GM12878 (cell line): Measurements from ENCODE around the gene MRPS23. TPM values are rescaled to one million over a fixed set of nuclear protein-coding genes. Genes with fewer than 3 reads are reported as not detected.

Experiments used
- BACH1 ChIP-seq: fragments of 450-650 bp; IDR thresholded peaks from 2 replicates; pipeline ENCODE4 v1.6.1; 2017; ENCODE audit warnings: mild to moderate bottlenecking, borderline replicate concordance
- BRCA1 ChIP-seq: IDR thresholded peaks from 2 replicates; pipeline ENCODE4 v1.6.1; 2011; ENCODE audit warnings: low read depth, low read length, improper control_type of control experiment
- CBX3 ChIP-seq: fragments of 200-600 bp; sonication (generic); IDR thresholded peaks from 2 replicates; pipeline ENCODE4 v1.6.1; 2016; ENCODE audit warnings: low read depth, borderline replicate concordance
- HDAC2 ChIP-seq: fragments of 200-600 bp; sonication (generic); IDR thresholded peaks from 2 replicates; pipeline ENCODE4 v1.6.1; 2017
- JUNB ChIP-seq: IDR thresholded peaks from 2 replicates; pipeline ENCODE4 v1.6.1; 2016; ENCODE audit warnings: antibody characterized with exemption, mild to moderate bottlenecking
- KDM1A ChIP-seq: fragments of 200-600 bp; sonication (generic); IDR thresholded peaks from 2 replicates; pipeline ENCODE4 v1.6.1; 2016; ENCODE audit warnings: borderline replicate concordance
- MTA2 ChIP-seq: fragments of 450-650 bp; IDR thresholded peaks from 2 replicates; pipeline ENCODE4 v1.6.1; 2016; ENCODE audit warnings: low read depth, mild to moderate bottlenecking, moderate library complexity
- POLR2AphosphoS5 ChIP-seq: IDR thresholded peaks from 2 replicates; pipeline ENCODE4 v1.6.1; 2011; ENCODE audit warnings: mild to moderate bottlenecking, low read length, inconsistent platforms
- RBBP5 ChIP-seq: fragments of 200-600 bp; sonication (generic); conservative IDR thresholded peaks from 2 replicates; pipeline ENCODE4 v1.6.1; 2016
- SMAD1 ChIP-seq: fragments of 450-650 bp; IDR thresholded peaks from 2 replicates; pipeline ENCODE4 v1.6.1; 2018; ENCODE audit warnings: mild to moderate bottlenecking, low read depth; ENCODE audit not compliant: partially characterized antibody
- SUPT20H ChIP-seq: IDR thresholded peaks from 2 replicates; pipeline ENCODE4 v1.6.1; 2011; ENCODE audit warnings: low read depth, mild to moderate bottlenecking, low read length, moderate library complexity, borderline replicate concordance; ENCODE audit not compliant: control insufficient read depth
- TCF12 ChIP-seq: IDR thresholded peaks from 2 replicates; pipeline ENCODE4 v1.6.1; 2011; ENCODE audit warnings: low read depth, mild to moderate bottlenecking, low read length
- ZBTB11 ChIP-seq: fragments of 450-650 bp; formaldehyde crosslinking; IDR thresholded peaks from 2 replicates; pipeline ENCODE4 v1.5.0; 2022; ENCODE audit warnings: mild to moderate bottlenecking, missing genetic modification characterization
- ZNF24 ChIP-seq: fragments of 450-650 bp; IDR thresholded peaks from 2 replicates; pipeline ENCODE4 v1.6.1; 2017; ENCODE audit warnings: antibody characterized with exemption, mild to moderate bottlenecking
- polyA plus RNA-seq, 11 experiments: library from polyadenylated mRNA; depleted of rRNA in 4 of 11; unstranded in 6 of 11; stranded (reverse) in 5 of 11; fragments of >200 nt; fragmentation: Nextera tagmentation in 4 of 11; fragmentation: Illumina TruSeq in 1 of 11; extraction: Ambion mirVana in 4 of 11; extraction: Trizol in 1 of 11; gene quantifications; 1 replicate in 1 of 11; 2 replicates in 10 of 11; pipeline versions ENCODE4 v1.2.1 to v1.2.3, GENCODE V29; 2011 to 2016; ENCODE audit warnings: inconsistent platforms in 2 of 11, missing spikeins in 2 of 11, low read depth in 1 of 11
- total RNA-seq, 4 experiments: library from RNA; depleted of rRNA in 3 of 4; stranded (reverse); fragments of >200 nt in 3 of 4; fragmentation: Illumina TruSeq in 1 of 4; extraction: Trizol in 1 of 4; gene quantifications; 2 replicates each; pipeline versions ENCODE4 v1.2.1 to v1.2.3, GENCODE V29; 2013 to 2021
- TF ChIP-seq, protein P1 (sequence below): IDR thresholded peaks from 2 replicates; pipeline ENCODE4 v1.6.1; 2012; ENCODE audit warnings: improper control_type of control experiment, low read depth, low read length; ENCODE audit not compliant: insufficient replicate concordance
- TF ChIP-seq, protein P2 (sequence below): fragments of 450-650 bp; IDR thresholded peaks from 2 replicates; pipeline ENCODE4 v1.6.1; 2017; ENCODE audit warnings: mild to moderate bottlenecking, moderate library complexity

The MRPS23 gene
- total and polyA plus RNA-seq, 10 of the 15 experiments (the other 5 are each of a cell fraction or from before 2014, with no cell fraction given) = 65.3 to 237 (median 87.9) TPM

DNA sequence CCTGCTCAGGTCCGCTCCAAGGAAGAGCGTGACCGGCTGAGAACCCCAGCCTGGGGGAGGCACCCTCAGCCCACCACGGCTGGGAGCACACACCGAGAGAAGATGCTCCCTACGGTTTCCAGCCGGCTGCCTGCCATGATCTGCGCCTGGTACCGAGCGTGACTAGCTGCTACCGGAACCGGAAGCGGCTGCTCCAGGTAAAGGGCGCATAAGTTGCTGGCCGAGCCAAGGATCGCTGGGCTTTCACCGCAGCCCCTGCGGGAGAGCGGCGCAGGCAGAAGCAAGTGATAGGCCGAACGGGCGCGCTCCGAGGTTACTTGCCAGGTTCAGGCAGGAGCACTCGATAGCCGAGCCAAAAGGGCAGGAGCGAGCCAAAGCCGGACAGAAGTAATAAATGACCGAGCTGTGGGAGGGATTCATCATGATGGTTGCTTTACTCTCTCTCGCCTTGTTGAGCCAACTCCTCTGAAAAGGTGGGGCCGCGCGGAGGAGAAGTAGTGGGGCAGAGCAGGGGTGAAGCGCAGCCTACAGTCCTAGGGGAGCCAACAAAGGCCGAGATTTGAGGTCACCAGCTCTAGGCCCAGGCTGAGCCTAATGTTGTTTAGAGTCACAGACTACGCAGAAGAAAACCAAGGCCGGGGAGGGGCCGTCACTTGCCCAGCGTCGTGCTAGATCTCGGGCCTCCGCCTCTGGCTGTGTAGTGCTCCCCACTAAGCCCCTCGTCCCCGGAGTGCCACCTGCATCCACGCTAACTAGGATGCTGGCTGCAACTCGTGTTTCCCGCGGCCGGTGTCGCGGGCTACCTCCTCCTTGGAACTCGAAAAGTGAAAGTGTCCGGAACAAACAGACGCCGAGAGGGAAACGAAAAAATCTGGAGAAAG is at the start of gene MRPS23 (continued):
- TF ChIP-seq, protein P1, sequence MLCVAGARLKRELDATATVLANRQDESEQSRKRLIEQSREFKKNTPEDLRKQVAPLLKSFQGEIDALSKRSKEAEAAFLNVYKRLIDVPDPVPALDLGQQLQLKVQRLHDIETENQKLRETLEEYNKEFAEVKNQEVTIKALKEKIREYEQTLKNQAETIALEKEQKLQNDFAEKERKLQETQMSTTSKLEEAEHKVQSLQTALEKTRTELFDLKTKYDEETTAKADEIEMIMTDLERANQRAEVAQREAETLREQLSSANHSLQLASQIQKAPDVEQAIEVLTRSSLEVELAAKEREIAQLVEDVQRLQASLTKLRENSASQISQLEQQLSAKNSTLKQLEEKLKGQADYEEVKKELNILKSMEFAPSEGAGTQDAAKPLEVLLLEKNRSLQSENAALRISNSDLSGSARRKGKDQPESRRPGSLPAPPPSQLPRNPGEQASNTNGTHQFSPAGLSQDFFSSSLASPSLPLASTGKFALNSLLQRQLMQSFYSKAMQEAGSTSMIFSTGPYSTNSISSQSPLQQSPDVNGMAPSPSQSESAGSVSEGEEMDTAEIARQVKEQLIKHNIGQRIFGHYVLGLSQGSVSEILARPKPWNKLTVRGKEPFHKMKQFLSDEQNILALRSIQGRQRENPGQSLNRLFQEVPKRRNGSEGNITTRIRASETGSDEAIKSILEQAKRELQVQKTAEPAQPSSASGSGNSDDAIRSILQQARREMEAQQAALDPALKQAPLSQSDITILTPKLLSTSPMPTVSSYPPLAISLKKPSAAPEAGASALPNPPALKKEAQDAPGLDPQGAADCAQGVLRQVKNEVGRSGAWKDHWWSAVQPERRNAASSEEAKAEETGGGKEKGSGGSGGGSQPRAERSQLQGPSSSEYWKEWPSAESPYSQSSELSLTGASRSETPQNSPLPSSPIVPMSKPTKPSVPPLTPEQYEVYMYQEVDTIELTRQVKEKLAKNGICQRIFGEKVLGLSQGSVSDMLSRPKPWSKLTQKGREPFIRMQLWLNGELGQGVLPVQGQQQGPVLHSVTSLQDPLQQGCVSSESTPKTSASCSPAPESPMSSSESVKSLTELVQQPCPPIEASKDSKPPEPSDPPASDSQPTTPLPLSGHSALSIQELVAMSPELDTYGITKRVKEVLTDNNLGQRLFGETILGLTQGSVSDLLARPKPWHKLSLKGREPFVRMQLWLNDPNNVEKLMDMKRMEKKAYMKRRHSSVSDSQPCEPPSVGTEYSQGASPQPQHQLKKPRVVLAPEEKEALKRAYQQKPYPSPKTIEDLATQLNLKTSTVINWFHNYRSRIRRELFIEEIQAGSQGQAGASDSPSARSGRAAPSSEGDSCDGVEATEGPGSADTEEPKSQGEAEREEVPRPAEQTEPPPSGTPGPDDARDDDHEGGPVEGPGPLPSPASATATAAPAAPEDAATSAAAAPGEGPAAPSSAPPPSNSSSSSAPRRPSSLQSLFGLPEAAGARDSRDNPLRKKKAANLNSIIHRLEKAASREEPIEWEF = peak; percentile 100
- TF ChIP-seq JUNB = no peak
- TF ChIP-seq SMAD1 = peak; percentile 57
- TF ChIP-seq BRCA1 = 0 out of 2 replicates have a peak, but pooled peaks have one; percentile 24
- TF ChIP-seq MTA2 = peak; percentile 43; the same call in 1 of the 2 replicates
- TF ChIP-seq ZNF24 = no peak
- TF ChIP-seq, protein P2, sequence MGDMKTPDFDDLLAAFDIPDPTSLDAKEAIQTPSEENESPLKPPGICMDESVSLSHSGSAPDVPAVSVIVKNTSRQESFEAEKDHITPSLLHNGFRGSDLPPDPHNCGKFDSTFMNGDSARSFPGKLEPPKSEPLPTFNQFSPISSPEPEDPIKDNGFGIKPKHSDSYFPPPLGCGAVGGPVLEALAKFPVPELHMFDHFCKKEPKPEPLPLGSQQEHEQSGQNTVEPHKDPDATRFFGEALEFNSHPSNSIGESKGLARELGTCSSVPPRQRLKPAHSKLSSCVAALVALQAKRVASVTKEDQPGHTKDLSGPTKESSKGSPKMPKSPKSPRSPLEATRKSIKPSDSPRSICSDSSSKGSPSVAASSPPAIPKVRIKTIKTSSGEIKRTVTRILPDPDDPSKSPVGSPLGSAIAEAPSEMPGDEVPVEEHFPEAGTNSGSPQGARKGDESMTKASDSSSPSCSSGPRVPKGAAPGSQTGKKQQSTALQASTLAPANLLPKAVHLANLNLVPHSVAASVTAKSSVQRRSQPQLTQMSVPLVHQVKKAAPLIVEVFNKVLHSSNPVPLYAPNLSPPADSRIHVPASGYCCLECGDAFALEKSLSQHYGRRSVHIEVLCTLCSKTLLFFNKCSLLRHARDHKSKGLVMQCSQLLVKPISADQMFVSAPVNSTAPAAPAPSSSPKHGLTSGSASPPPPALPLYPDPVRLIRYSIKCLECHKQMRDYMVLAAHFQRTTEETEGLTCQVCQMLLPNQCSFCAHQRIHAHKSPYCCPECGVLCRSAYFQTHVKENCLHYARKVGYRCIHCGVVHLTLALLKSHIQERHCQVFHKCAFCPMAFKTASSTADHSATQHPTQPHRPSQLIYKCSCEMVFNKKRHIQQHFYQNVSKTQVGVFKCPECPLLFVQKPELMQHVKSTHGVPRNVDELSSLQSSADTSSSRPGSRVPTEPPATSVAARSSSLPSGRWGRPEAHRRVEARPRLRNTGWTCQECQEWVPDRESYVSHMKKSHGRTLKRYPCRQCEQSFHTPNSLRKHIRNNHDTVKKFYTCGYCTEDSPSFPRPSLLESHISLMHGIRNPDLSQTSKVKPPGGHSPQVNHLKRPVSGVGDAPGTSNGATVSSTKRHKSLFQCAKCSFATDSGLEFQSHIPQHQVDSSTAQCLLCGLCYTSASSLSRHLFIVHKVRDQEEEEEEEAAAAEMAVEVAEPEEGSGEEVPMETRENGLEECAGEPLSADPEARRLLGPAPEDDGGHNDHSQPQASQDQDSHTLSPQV = no peak
- peak; percentile 81 for TF ChIP-seq POLR2AphosphoS5
- no peak for TF ChIP-seq KDM1A
- peak; percentile 61; the same call in 1 of the 2 replicates for TF ChIP-seq TCF12
- no peak for TF ChIP-seq RBBP5
- TF ChIP-seq BACH1 = no peak; the same call in 1 of the 2 replicates
- no peak for TF ChIP-seq ZBTB11 (CRISPR knock-in tag)
- TF ChIP-seq CBX3 = no peak
- 0 out of 2 replicates have a peak, but pooled peaks have one; percentile 56 for TF ChIP-seq HDAC2
- no peak for TF ChIP-seq SUPT20H
